ENCODE measurements around the gene ZNF354B. TPM values are rescaled to one million over a fixed set of nuclear protein-coding genes. Genes with fewer than 3 reads are reported as not detected.
"Not testable (repeated sequence)": the region's sequence is repeated elsewhere in the genome, so short reads cannot be mapped to it uniquely, and the experiment has no call there.

The ZNF354B gene
- total and polyA plus RNA-seq, 9 donors: 9.5 to 21.8 (median 15.4) TPM

GRCh38 chr5:178849316-178849715 is 10.4 kb upstream of the ZNF354B start:
- intact Hi-C loops (cut with DNase I): loop anchor here in 1 of 4 donors (10.0 kb wide), 1 partner anchor 105 kb away; no protein-coding TSS in a partner anchor
- H3K4me3 ChIP-seq: no peak overlapping the region
- no peaks in the 10 kb centered on the region for H3K27me3 ChIP-seq
- H3K27ac ChIP-seq: no peak overlapping the region
- DNase-seq: no peak
- TF ChIP-seq CTCF (IDR thresholded peaks at IDR 0.05) (no peak), EP300 (IDR thresholded peaks at IDR 0.05) (no peak), POLR2A (IDR thresholded peaks at IDR 0.05) (no peak)
- no peaks in the 10 kb centered on the region for H3K36me3 ChIP-seq
- no peaks in the 10 kb centered on the region for H3K9me3 ChIP-seq
- H3K4me1 ChIP-seq (ENCODE audit: insufficient read depth): no peaks in the 10 kb centered on the region
- 73 to 77% (median 76%) methylated on average over 5 of the region's 5 CpGs for WGBS, 3 donors

DNA sequence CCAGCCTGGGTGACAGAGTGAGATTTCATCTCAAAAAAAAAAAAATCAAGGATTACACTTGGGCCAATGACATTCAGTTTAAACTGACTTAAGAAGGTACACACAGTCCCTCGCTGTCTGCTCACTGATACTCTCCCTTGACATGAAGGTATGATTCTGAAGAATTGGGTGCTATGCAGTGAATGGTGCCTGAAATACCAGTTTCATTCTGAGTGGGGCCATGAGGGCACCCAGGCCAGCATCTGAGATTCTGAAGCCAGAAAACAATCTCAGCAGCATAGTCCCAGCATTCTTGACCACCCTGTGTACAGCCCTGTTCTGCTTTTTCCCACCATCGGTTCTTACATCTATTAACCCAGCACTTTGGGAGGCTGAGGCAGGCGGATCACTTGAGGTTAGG is 7.8 kb upstream of the ZNF354B start:
- H3K27ac ChIP-seq: no peak overlapping the region
- no peaks in the 10 kb centered on the region for H3K4me1 ChIP-seq (ENCODE audit: insufficient read depth)
- H3K9me3 ChIP-seq: no peaks in the 10 kb centered on the region
- H3K4me3 ChIP-seq: no peak overlapping the region
- DNase-seq: no peak
- TF ChIP-seq EP300 (IDR thresholded peaks at IDR 0.05) (no peak), POLR2A (IDR thresholded peaks at IDR 0.05) (no peak), CTCF (IDR thresholded peaks at IDR 0.05) (no peak)
- no peaks in the 10 kb centered on the region for H3K36me3 ChIP-seq
- H3K27me3 ChIP-seq: no peaks in the 10 kb centered on the region
- 93 to 96% (median 95%) methylated on average over 3 of the region's 3 CpGs for WGBS, 3 donors
- intact Hi-C loops (cut with DNase I): loop anchor here in 2 of 4 donors (10.0 kb wide), 2 partner anchors 117 to 213 kb away; partner anchors contain the start of genes ZNF354A (in 1 of the 2) and ZNF354C (in 1 of the 2)

- Histone ChIP-seq H3K4me3 (no peak overlapping the region), H3K9me3 (no peaks in the 10 kb centered on the region), H3K4me1 (ENCODE audit: insufficient read depth) (no peaks in the 10 kb centered on the region), H3K36me3 (no peaks in the 10 kb centered on the region), H3K27ac (no peak overlapping the region), H3K27me3 (no peaks in the 10 kb centered on the region)
- DNase-seq: no peak
- intact Hi-C loops (cut with DNase I): loop anchor here in 2 of 4 donors (10.0 kb wide), 2 partner anchors 119 to 211 kb away; partner anchors contain the start of genes ZNF354A (in 1 of the 2) and ZNF354C (in 1 of the 2)
- WGBS, 3 donors: 46 to 60% (median 50%) methylated on average over 5 of the region's 5 CpGs
- TF ChIP-seq EP300 (IDR thresholded peaks at IDR 0.05): no peak
These were observed 5.5 kb upstream of the ZNF354B start for GRCh38 chr5:178854284-178854683.

DNA sequence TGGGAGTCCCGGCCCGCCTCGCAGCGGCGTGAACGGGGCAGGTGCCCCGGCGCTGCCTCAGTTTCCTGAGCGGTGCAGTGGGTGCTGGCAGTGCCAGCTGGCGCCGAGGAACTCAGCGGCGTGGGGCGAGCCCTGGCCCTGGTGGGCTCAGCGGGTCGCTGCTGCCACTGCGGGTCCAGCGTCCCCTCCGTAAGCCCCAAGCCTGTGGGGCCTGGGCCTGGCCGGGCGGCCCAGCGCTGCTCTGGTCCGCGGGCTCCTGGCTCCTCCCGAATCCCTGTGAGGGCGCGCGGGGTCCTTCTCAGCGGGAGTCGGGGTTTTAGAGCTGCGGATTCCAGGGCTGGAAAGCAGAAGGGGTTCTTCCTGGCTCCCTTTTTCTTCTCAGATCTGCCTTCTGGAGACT is 862 bp downstream of the ZNF354B start:
- H3K27ac ChIP-seq: peak overlapping the region in 1 of 2 donors; percentile 84
- H3K4me1 ChIP-seq (ENCODE audit: insufficient read depth); H3K9me3 ChIP-seq; DNase-seq; H3K27me3 ChIP-seq; H3K36me3 ChIP-seq: not testable (repeated sequence)
- intact Hi-C loops (cut with DNase I): loop anchor here in 1 of 4 donors (5.0 kb wide), 1 partner anchor 233 kb away; the partner anchor contains the start of gene CLK4
- 0% methylated on average over 5 to 13 of the region's 31 CpGs; no CpG with 5 or more reads in 1 of the 3 donors for WGBS, 3 donors
- peak overlapping the region; percentile 76 for H3K4me3 ChIP-seq

DNA sequence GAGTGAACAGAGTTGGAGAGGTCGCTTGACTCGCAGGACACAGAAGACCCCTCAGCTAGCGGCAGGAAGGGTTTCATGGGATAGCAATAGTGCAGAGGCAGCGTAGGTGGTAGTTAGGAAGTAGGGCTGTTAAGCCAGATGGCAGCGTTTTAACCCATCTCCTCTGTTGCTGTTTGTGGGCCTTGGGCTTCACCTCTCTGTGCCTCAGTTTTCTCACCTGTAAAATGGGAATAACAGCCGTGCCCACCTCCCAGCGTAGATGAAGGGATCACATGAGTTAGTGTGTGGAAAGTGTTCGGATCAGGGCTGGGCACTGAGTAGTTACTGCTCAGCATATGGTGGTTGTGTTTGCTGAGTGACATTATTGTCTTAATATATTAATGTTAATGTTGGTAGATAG is 1.9 kb downstream of the ZNF354B start:
- TF ChIP-seq CTCF (IDR thresholded peaks at IDR 0.05) (no peak), EP300 (IDR thresholded peaks at IDR 0.05) (no peak), POLR2A (IDR thresholded peaks at IDR 0.05) (no peak)
- H3K27me3 ChIP-seq: no peaks in the 10 kb centered on the region
- no peak overlapping the region for H3K27ac ChIP-seq
- intact Hi-C loops (cut with DNase I): loop anchor here in 1 of 4 donors (5.0 kb wide), 1 partner anchor 234 kb away; the partner anchor contains the start of gene CLK4
- WGBS, 3 donors: 95 to 96% (median 96%) methylated on average over 8 of the region's 8 CpGs
- H3K4me1 ChIP-seq (ENCODE audit: insufficient read depth): peaks cover 2% of the 10 kb centered on the region
- no peaks in the 10 kb centered on the region for H3K36me3 ChIP-seq
- no peaks in the 10 kb centered on the region for H3K9me3 ChIP-seq
- no peak for DNase-seq
- H3K4me3 ChIP-seq: no peak overlapping the region
